Measurements from ENCODE around the gene CD4. TPM values are rescaled to one million over a fixed set of nuclear protein-coding genes. Genes with fewer than 3 reads are reported as not detected.

The CD4 gene
- total RNA-seq, 4 donors from 2014 or later = 2.9 to 7.0 (median 3.6) TPM

DNA sequence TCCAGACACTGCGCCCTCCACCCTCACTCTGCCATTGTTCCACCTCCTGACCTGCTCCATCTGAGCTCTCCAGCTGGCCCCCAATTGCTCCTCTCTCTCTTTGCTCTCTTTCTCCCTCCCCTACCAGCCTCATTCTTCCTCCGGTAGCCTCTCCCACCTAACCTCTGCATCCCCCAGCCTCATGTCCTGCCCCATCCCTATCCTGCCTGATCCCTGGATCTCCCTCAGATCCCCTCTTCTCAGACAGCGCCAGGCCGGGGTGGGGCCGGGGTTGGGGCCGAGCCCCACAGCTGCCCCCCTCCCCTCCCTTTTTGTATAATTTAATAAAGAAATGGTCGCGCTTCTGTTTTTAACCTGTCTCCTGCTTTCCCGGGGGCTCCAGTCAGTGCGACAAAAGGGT lies 18.7 kb upstream of the CD4 start:
- no peak overlapping the region for H3K4me3 ChIP-seq (ENCODE audit: low read depth, poor library complexity, severe bottlenecking)
- no peak for DNase-seq (ENCODE audit: low spot score in 2 of 2)
- WGBS, 2 donors = 86% methylated on average over 10 of the region's 10 CpGs
- intact Hi-C loops (cut with DNase I; ENCODE audit: low total_unique reads) = no loop called here
- TF ChIP-seq POLR2A (IDR thresholded peaks at IDR 0.05) = no peak
- TF ChIP-seq, protein P1, sequence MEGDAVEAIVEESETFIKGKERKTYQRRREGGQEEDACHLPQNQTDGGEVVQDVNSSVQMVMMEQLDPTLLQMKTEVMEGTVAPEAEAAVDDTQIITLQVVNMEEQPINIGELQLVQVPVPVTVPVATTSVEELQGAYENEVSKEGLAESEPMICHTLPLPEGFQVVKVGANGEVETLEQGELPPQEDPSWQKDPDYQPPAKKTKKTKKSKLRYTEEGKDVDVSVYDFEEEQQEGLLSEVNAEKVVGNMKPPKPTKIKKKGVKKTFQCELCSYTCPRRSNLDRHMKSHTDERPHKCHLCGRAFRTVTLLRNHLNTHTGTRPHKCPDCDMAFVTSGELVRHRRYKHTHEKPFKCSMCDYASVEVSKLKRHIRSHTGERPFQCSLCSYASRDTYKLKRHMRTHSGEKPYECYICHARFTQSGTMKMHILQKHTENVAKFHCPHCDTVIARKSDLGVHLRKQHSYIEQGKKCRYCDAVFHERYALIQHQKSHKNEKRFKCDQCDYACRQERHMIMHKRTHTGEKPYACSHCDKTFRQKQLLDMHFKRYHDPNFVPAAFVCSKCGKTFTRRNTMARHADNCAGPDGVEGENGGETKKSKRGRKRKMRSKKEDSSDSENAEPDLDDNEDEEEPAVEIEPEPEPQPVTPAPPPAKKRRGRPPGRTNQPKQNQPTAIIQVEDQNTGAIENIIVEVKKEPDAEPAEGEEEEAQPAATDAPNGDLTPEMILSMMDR (IDR thresholded peaks at IDR 0.05) = no peak

DNA sequence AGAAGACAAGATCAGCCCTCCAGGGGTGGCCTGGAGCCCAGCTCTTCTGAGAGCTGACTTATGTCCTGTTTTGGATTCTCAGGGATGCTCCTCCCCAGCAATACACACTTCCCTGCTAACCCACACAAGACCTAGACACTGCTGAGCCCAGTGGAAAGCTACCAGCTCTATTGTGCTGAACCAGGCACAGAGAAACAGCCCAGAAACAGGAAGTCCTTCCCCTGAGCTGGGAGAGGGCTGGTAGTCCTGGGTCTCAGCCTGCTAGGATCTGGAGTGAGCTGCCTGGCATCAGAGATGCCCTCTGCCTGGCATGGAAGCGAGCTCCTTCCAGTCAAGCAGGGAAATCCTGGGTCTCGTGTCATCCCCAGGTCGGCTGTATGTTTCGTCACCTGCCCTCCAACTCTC lies 18.2 kb upstream of the CD4 start:
- WGBS, 2 donors = 79 to 80% methylated on average over 3 to 4 of the region's 4 CpGs
- no peak overlapping the region for H3K4me3 ChIP-seq (ENCODE audit: low read depth, poor library complexity, severe bottlenecking)
- intact Hi-C loops (cut with DNase I; ENCODE audit: low total_unique reads) = no loop called here
- DNase-seq (ENCODE audit: low spot score in 2 of 2) = peak in 1 of 2 donors; percentile 55
- no peak for TF ChIP-seq POLR2A (IDR thresholded peaks at IDR 0.05)
- TF ChIP-seq, protein P1 (IDR thresholded peaks at IDR 0.05) = no peak

DNA sequence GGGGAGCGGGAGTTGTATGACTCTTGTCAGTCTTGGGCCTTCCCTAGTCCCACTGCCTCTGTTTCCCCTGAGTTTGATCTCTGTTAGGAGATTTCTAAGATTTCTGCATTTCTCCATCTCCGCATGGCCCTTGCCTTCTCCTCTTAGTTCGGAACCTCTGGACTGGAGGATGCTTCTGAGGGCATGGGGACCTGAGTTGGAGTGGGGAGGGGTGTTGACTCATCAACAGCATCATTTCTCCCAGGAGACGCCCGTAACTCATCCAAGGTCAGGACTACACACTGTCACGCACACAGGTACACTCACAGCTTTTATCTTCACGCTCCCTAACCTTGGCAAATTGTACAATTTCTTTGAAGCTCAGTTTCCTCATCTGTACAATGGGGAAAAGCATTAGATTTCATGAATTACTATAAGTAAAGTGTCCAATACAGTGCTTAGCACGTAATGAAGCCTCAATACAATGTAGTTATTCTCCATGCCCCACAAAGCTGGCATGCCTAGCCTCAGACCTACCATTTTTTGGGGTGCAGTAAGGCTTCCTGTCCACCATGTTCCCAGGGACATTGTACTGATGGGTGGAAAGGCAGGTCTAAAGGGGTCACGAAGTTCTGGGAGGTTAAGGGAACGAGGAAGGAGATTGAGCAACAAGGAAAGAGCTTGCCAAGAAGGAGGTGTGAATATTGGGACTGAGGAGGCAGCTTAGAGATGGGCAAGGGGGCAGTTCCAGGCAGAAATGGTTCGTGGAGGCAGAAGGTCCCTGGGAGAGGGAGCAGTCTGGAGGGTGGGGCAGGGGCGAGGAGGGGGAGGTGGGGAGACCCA lies 17.6 kb upstream of the CD4 start:
- no peak overlapping the region for H3K4me3 ChIP-seq (ENCODE audit: low read depth, poor library complexity, severe bottlenecking)
- TF ChIP-seq POLR2A (IDR thresholded peaks at IDR 0.05) = no peak
- TF ChIP-seq, protein P1 (IDR thresholded peaks at IDR 0.05) = no peak
- no peak for DNase-seq (ENCODE audit: low spot score in 2 of 2)
- intact Hi-C loops (cut with DNase I; ENCODE audit: low total_unique reads) = no loop called here
- WGBS, 2 donors = 67 to 68% methylated on average over 12 of the region's 12 CpGs

DNA sequence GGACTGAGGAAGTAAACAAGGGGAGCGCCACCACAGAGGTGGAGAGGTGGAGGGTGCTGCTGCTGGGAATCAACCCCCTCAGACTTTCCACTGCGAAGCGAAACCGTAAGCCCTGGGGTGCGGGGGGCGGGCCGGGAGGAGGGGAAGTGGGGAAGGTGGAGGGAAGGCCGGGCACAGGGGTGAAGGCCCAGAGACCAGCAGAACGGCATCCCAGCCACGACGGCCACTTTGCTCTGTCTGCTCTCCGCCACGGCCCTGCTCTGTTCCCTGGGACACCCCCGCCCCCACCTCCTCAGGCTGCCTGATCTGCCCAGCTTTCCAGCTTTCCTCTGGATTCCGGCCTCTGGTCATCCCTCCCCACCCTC lies 17.0 kb upstream of the CD4 start, which contains the start of gene LAG3:
Gene LAG3, plus strand, starts transcription at position 190 of the 365 bp plus-strand sequence. CDS start 333 bp downstream, outside the sequence.
- TF ChIP-seq POLR2A (IDR thresholded peaks at IDR 0.05) = no peak
- TF ChIP-seq, protein P1 (IDR thresholded peaks at IDR 0.05) = no peak
- no peak for DNase-seq (ENCODE audit: low spot score in 2 of 2)
- WGBS, 2 donors = 68% methylated on average over 15 of the region's 15 CpGs
- intact Hi-C loops (cut with DNase I; ENCODE audit: low total_unique reads) = no loop called here
- H3K4me3 ChIP-seq (ENCODE audit: low read depth, poor library complexity, severe bottlenecking) = no peak within 1 kb of the TSS

DNA sequence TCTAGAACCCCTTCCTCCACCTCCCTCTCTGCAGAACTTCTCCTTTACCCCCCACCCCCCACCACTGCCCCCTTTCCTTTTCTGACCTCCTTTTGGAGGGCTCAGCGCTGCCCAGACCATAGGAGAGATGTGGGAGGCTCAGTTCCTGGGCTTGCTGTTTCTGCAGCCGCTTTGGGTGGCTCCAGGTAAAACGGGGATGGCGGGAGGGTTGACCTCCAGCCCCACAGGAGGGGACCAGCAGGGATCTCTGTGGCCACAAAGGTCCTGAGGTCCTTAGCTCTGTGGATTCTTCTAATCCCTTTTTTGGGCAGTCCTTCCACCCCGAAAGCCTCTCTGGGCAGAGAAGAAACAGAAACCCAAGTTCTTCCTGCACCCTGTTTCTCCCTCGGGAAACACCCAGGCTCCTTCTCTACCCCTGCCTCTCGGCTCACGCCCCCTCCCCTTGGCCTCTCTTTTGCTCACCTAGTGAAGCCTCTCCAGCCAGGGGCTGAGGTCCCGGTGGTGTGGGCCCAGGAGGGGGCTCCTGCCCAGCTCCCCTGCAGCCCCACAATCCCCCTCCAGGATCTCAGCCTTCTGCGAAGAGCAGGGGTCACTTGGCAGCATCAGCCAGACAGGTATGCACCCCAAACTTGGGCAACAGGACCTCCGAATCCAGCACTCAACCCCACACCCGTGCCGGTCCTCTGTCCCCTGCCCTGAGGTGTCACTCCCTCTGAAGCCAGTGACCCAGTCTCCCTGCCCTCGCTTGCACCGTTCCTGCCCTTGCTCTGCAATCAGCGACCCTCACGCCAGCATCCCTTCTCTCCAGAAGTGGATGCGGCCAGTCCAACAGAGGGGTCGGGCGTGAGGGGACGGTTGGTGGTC lies 16.4 kb upstream of the CD4 start:
- no peak for TF ChIP-seq POLR2A (IDR thresholded peaks at IDR 0.05)
- no peak for DNase-seq (ENCODE audit: low spot score in 2 of 2)
- no peak overlapping the region for H3K4me3 ChIP-seq (ENCODE audit: low read depth, poor library complexity, severe bottlenecking)
- intact Hi-C loops (cut with DNase I; ENCODE audit: low total_unique reads) = no loop called here
- 76 to 79% methylated on average over 18 to 20 of the region's 21 CpGs for WGBS, 2 donors

Data from lower leg skin (tissue), 4 donors.